ENCODE measurements around the gene TMED3.

TMED3 gene

GRCh38 chr15:79339588-79340314 is 28.8 kb downstream of the TMED3 start:
- peak; percentile 76 for DNase-seq (ENCODE audit: low read depth)
- peak; percentile 86 for TF ChIP-seq CTCF (conservative IDR thresholded peaks at IDR 0.05; ENCODE audit: low read depth, low read length)
- H3K4me3 ChIP-seq (ENCODE audit: low read depth, low read length): no peak overlapping the region

- DNase-seq (ENCODE audit: low read depth): no peak
- TF ChIP-seq CTCF (conservative IDR thresholded peaks at IDR 0.05; ENCODE audit: low read depth, low read length): no peak
- no peak overlapping the region for H3K4me3 ChIP-seq (ENCODE audit: low read depth, low read length)
Observed at GRCh38 chr15:79340315-79340602, 29.3 kb downstream of the TMED3 start.

- no peak overlapping the region for H3K4me3 ChIP-seq (ENCODE audit: low read depth, low read length)
- TF ChIP-seq CTCF (conservative IDR thresholded peaks at IDR 0.05; ENCODE audit: low read depth, low read length): no peak
- no peak for DNase-seq (ENCODE audit: low read depth)
Observed at GRCh38 chr15:79341396-79341795, 30.5 kb downstream of the TMED3 start.

GRCh38 chr15:79349525-79349924 is 38.6 kb downstream of the TMED3 start:
- no peak overlapping the region for H3K4me3 ChIP-seq (ENCODE audit: low read depth, low read length)
- DNase-seq (ENCODE audit: low read depth): no peak
- no peak for TF ChIP-seq CTCF (conservative IDR thresholded peaks at IDR 0.05; ENCODE audit: low read depth, low read length)

GRCh38 chr15:79352206-79352605 is 41.3 kb downstream of the TMED3 start:
- DNase-seq (ENCODE audit: low read depth): no peak
- no peak for TF ChIP-seq CTCF (conservative IDR thresholded peaks at IDR 0.05; ENCODE audit: low read depth, low read length)
- no peak overlapping the region for H3K4me3 ChIP-seq (ENCODE audit: low read depth, low read length)

- TF ChIP-seq CTCF (conservative IDR thresholded peaks at IDR 0.05; ENCODE audit: low read depth, low read length): no peak
- no peak for DNase-seq (ENCODE audit: low read depth)
- no peak overlapping the region for H3K4me3 ChIP-seq (ENCODE audit: low read depth, low read length)
Observed at GRCh38 chr15:79357566-79357965, 46.7 kb downstream of the TMED3 start.

- no peak for TF ChIP-seq CTCF (conservative IDR thresholded peaks at IDR 0.05; ENCODE audit: low read depth, low read length)
- H3K4me3 ChIP-seq (ENCODE audit: low read depth, low read length): no peak overlapping the region
- no peak for DNase-seq (ENCODE audit: low read depth)
Observed at GRCh38 chr15:79358069-79358468, 47.2 kb downstream of the TMED3 start.

All from choroid plexus epithelial cell (primary cell).